Glutamatergic neuron (in vitro differentiated cells): ENCODE measurements around the gene UBALD2. TPM values are rescaled to one million over a fixed set of nuclear protein-coding genes. Genes with fewer than 3 reads are reported as not detected.
A peak's percentile ranks its signal among the peaks of the same experiment; 100 is the strongest.
"Not testable (repeated sequence)": the region's sequence is repeated elsewhere in the genome, so short reads cannot be mapped to it uniquely, and the experiment has no call there.

Experiments
- DNase-seq: peaks from one replicate; pipeline ENCODE4 v3.0.0; 2022
- H3K27ac Mint-ChIP-seq: one replicate; pipeline ENCODE4 v1.8.0; 2020; ENCODE audit warnings: mild to moderate bottlenecking, mixed read lengths, inconsistent platforms; ENCODE audit not compliant: unreplicated experiment
- H3K27me3 Mint-ChIP-seq: one replicate; pipeline ENCODE4 v1.8.0; 2020; ENCODE audit warnings: mild to moderate bottlenecking, moderate library complexity, mixed read lengths, inconsistent platforms; ENCODE audit not compliant: unreplicated experiment
- H3K36me3 Mint-ChIP-seq: one replicate; pipeline ENCODE4 v1.8.0; 2020; ENCODE audit warnings: mild to moderate bottlenecking, mixed read lengths, inconsistent platforms; ENCODE audit not compliant: unreplicated experiment
- H3K4me1 Mint-ChIP-seq: one replicate; pipeline ENCODE4 v1.8.0; 2020; ENCODE audit warnings: mild to moderate bottlenecking, low read depth, mixed read lengths, inconsistent platforms; ENCODE audit not compliant: unreplicated experiment
- H3K4me3 Mint-ChIP-seq: one replicate; pipeline ENCODE4 v1.8.0; 2020; ENCODE audit warnings: mild to moderate bottlenecking, mixed read lengths, inconsistent platforms; ENCODE audit not compliant: unreplicated experiment
- H3K9me3 Mint-ChIP-seq: one replicate; pipeline ENCODE4 v1.8.0; 2020; ENCODE audit warnings: mild to moderate bottlenecking, moderate library complexity, mixed read lengths, inconsistent platforms; ENCODE audit not compliant: unreplicated experiment
- long read RNA-seq: library from polyadenylated mRNA; unstranded; transcript quantifications from one replicate; pipeline ENCODE4 v2.0.0, GENCODE V29; 2020; ENCODE audit not compliant: unreplicated experiment
- total RNA-seq: library from RNA; stranded (reverse); fragmentation: NEBNext Ultra II Directional; extraction: Animal tissue kit (Norgen Biotek cat#: 25700); gene quantifications from one replicate; pipeline ENCODE4 v1.2.1, GENCODE V29; 2021; ENCODE audit not compliant: unreplicated experiment
- TF ChIP-seq, protein P1 (sequence below): fragments of 200-600 bp; sonication (generic); IDR thresholded peaks from one replicate; pipeline ENCODE4 v1.5.0; 2021; ENCODE audit not compliant: partially characterized antibody, unreplicated experiment

Gene UBALD2
- total RNA-seq, result 58.7 TPM
- long read RNA-seq, result 0 reads

DNA sequence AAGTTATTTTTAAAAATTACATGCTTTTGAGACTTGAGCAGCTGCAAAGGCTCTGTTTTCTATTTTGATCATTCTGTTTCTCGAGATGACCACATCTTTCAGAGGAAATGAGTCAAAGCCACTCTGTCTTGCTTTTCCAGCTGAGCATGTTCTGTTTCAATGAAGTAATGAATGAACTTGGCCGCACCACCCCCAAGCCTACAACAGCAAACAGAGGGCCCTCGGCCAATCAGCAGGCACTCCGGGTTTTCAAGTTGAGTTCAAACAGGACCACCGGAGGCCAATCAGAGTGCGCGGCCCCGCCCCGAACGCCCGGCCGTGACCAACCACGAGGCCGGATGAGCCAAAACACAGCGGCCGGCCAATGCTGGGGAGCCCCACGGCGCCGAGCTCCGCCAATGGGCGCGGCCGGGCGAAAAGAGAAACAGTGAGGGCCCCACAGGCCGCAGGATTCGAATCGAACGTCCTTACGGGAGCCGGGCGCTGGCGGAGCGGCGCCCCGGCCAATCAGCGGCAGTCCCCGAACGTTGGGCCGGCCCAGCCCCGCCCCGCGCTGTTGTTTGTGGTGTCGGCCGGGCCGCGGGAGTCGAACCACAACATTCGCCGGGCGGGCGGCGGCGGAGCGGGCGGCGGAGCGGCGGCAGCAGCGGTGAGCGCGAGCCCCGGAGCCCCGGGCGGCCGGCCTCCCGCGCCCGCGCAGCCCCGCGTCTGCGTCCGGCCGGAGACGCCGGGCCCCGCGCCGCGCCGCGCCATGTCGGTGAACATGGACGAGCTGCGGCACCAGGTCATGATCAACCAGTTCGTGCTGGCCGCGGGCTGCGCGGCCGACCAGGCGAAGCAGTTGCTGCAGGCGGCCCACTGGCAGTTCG is at the start of gene UBALD2:
TSS of gene UBALD2 (plus strand) at position 594 of the 869 bp plus-strand sequence. CDS start at position 752, 158 bp downstream.
- Mint-ChIP-seq H3K9me3 (peaks cover 6% of the 10 kb centered on the region), H3K27me3 (peaks cover 14% of the 10 kb centered on the region), H3K36me3 (no peaks in the 10 kb centered on the region), H3K27ac (peak within 1 kb of the TSS; percentile 65), H3K4me1 (peaks cover 23% of the 10 kb centered on the region), H3K4me3 (peak within 1 kb of the TSS; percentile 88)
- peak; percentile 99 for DNase-seq
- TF ChIP-seq, protein P1, sequence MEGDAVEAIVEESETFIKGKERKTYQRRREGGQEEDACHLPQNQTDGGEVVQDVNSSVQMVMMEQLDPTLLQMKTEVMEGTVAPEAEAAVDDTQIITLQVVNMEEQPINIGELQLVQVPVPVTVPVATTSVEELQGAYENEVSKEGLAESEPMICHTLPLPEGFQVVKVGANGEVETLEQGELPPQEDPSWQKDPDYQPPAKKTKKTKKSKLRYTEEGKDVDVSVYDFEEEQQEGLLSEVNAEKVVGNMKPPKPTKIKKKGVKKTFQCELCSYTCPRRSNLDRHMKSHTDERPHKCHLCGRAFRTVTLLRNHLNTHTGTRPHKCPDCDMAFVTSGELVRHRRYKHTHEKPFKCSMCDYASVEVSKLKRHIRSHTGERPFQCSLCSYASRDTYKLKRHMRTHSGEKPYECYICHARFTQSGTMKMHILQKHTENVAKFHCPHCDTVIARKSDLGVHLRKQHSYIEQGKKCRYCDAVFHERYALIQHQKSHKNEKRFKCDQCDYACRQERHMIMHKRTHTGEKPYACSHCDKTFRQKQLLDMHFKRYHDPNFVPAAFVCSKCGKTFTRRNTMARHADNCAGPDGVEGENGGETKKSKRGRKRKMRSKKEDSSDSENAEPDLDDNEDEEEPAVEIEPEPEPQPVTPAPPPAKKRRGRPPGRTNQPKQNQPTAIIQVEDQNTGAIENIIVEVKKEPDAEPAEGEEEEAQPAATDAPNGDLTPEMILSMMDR, result no peak

DNA sequence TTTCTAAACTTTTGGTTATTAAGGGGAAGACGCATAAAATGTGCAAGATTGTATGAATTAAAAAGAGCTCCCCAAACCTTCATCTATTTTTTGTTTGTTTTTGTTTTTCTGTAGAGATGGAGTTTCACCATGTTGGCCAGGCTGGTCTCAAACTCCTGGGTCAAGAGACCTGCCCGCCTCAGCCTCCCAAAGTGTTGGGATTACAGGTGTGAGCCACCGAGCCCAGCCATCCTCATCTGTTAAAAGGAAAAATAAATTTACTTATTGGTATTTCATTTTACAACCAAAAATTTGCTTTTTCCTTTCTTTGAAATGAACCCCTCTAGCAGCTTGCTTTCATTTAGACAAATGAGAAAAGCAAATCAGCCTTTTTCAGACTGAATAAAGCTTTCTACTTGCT is 48.1 kb upstream of the UBALD2 start:
- Mint-ChIP-seq H3K27me3 (no peaks in the 10 kb centered on the region), H3K36me3 (no peaks in the 10 kb centered on the region), H3K9me3 (no peaks in the 10 kb centered on the region), H3K27ac (no peak overlapping the region), H3K4me3 (no peak overlapping the region), H3K4me1 (no peaks in the 10 kb centered on the region)
- no peak for DNase-seq
- TF ChIP-seq, protein P1, result no peak

GRCh38 chr17:76219670-76220383 is 45.3 kb upstream of the UBALD2 start:
- TF ChIP-seq, protein P1, result no peak
- Mint-ChIP-seq H3K4me3 (no peak overlapping the region), H3K9me3 (no peaks in the 10 kb centered on the region), H3K27ac (no peak overlapping the region), H3K4me1 (no peaks in the 10 kb centered on the region), H3K36me3 (no peaks in the 10 kb centered on the region), H3K27me3 (no peaks in the 10 kb centered on the region)
- no peak for DNase-seq

GRCh38 chr17:76223802-76224201 is 41.3 kb upstream of the UBALD2 start:
- TF ChIP-seq, protein P1, result no peak
- no peak for DNase-seq
- no peak overlapping the region for H3K4me3 Mint-ChIP-seq
- no peaks in the 10 kb centered on the region for H3K36me3 Mint-ChIP-seq
- no peaks in the 10 kb centered on the region for H3K27me3 Mint-ChIP-seq
- H3K9me3 Mint-ChIP-seq, result no peaks in the 10 kb centered on the region
- no peak overlapping the region for H3K27ac Mint-ChIP-seq
- no peaks in the 10 kb centered on the region for H3K4me1 Mint-ChIP-seq

GRCh38 chr17:76225373-76226086 is 39.6 kb upstream of the UBALD2 start:
- H3K4me1 Mint-ChIP-seq, DNase-seq, H3K4me3 Mint-ChIP-seq, H3K36me3 Mint-ChIP-seq, H3K9me3 Mint-ChIP-seq, H3K27me3 Mint-ChIP-seq, H3K27ac Mint-ChIP-seq: not testable (repeated sequence)

DNA sequence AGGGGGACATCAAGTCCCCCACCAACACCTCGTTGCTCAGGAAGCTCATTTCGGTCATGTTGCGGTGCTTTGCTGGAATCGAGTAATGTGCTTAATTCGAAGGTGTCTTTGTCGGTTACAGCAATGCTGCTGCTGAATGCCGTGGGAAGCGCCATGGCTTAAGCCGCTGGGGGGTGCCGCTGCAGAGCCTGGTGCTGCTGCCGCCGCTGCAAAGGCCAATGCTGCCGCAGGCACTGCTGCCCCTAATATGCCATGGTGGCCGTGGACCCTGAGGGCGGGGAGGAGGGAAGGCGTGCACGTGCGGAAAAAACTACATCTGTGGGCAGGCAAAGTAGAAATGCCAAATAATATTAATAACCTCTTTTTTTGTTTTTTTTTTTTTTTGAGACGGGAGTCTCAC is 38.4 kb upstream of the UBALD2 start:
- not testable (repeated sequence) for H3K36me3 Mint-ChIP-seq, H3K4me1 Mint-ChIP-seq, H3K27me3 Mint-ChIP-seq, H3K4me3 Mint-ChIP-seq, DNase-seq, H3K27ac Mint-ChIP-seq, H3K9me3 Mint-ChIP-seq
